Measurements from ENCODE around the gene CCDC24. TPM values are rescaled to one million over a fixed set of nuclear protein-coding genes. Genes with fewer than 3 reads are reported as not detected.
A peak's percentile ranks its signal among the peaks of the same experiment; 100 is the strongest.

Gene CCDC24
- total and polyA plus RNA-seq, 8 donors: 3.9 to 45.9 (median 6.5) TPM

GRCh38 chr1:43997295-43997999 is 6.0 kb downstream of the CCDC24 start:
- Histone ChIP-seq H3K36me3 (no peaks in the 10 kb centered on the region), H3K27ac (no peak overlapping the region), H3K9me3 (no peaks in the 10 kb centered on the region), H3K4me1 (peaks cover 0 to 3% (median 0%) of the 10 kb centered on the region in 3 donors), H3K4me3 (no peak overlapping the region), H3K27me3 (no peaks in the 10 kb centered on the region)
- FAIRE-seq (no peak), DNase-seq (peak in 1 of 6 donors; percentile 67), ATAC-seq (peak in 3 of 4 donors; percentile 29 to 70 (median 64))
- intact Hi-C loops (cut with DNase I): no loop called here
- TF ChIP-seq, protein P1, sequence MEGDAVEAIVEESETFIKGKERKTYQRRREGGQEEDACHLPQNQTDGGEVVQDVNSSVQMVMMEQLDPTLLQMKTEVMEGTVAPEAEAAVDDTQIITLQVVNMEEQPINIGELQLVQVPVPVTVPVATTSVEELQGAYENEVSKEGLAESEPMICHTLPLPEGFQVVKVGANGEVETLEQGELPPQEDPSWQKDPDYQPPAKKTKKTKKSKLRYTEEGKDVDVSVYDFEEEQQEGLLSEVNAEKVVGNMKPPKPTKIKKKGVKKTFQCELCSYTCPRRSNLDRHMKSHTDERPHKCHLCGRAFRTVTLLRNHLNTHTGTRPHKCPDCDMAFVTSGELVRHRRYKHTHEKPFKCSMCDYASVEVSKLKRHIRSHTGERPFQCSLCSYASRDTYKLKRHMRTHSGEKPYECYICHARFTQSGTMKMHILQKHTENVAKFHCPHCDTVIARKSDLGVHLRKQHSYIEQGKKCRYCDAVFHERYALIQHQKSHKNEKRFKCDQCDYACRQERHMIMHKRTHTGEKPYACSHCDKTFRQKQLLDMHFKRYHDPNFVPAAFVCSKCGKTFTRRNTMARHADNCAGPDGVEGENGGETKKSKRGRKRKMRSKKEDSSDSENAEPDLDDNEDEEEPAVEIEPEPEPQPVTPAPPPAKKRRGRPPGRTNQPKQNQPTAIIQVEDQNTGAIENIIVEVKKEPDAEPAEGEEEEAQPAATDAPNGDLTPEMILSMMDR (IDR thresholded peaks at IDR 0.05): no peak
- 67 to 69% methylated on average over 22 of the region's 22 CpGs for WGBS, 2 donors

DNA sequence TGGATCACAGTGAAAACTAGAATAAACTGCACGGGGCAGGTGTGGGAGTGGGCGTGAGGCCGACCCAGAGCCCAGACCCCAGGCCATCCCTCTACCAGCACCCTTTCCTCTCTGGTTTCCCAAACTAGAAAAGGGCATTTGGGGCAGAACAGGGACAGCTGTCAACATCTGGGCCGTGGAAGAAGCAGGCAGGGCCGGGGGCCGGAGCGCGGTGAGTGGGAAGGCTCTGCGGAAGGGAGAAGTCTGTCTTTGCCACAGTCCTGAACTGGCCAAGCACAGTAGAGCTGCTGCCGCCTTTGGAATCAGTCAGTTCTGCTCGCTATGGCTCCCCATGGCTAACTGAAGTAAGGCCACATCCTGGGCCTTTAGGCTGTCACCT is 6.6 kb downstream of the CCDC24 start:
- peak in 1 of 6 donors; percentile 61 for DNase-seq

GRCh38 chr1:43999455-43999854 is 8.1 kb downstream of the CCDC24 start:
- ATAC-seq (no peak), FAIRE-seq (no peak), DNase-seq (no peak)
- H3K4me1 ChIP-seq: no peaks in the 10 kb centered on the region
- H3K9me3 ChIP-seq: no peaks in the 10 kb centered on the region
- H3K36me3 ChIP-seq: no peaks in the 10 kb centered on the region
- no peak overlapping the region for H3K4me3 ChIP-seq
- no peak overlapping the region for H3K27ac ChIP-seq
- H3K27me3 ChIP-seq: no peaks in the 10 kb centered on the region
- TF ChIP-seq, protein P1 (IDR thresholded peaks at IDR 0.05): no peak
- 88 to 92% methylated on average over 8 of the region's 8 CpGs for WGBS, 2 donors
- intact Hi-C loops (cut with DNase I): no loop called here

More for the DNA sequence above, 6.6 kb downstream of the CCDC24 start:
- no peaks in the 10 kb centered on the region for H3K36me3 ChIP-seq
- TF ChIP-seq, protein P1 (IDR thresholded peaks at IDR 0.05): no peak
- H3K9me3 ChIP-seq: no peaks in the 10 kb centered on the region
- ATAC-seq: peak in 1 of 4 donors; percentile 3
- intact Hi-C loops (cut with DNase I): no loop called here
- 81 to 87% methylated on average over 7 to 11 of the region's 11 CpGs for WGBS, 2 donors
- no peaks in the 10 kb centered on the region for H3K27me3 ChIP-seq
- no peak overlapping the region for H3K4me3 ChIP-seq
- FAIRE-seq: no peak
- H3K27ac ChIP-seq: no peak overlapping the region
- H3K4me1 ChIP-seq: no peaks in the 10 kb centered on the region

GRCh38 chr1:44000122-44000665 is 8.8 kb downstream of the CCDC24 start:
- no peak for ATAC-seq
- no peak overlapping the region for H3K27ac ChIP-seq
- intact Hi-C loops (cut with DNase I): loop anchor here in 1 of 3 donors (5.0 kb wide), 1 partner anchor 37 kb away; no protein-coding TSS in a partner anchor

More at GRCh38 chr1:44000122-44000665, 8.8 kb downstream of the CCDC24 start:
- H3K27me3 ChIP-seq: no peaks in the 10 kb centered on the region
- FAIRE-seq: no peak
- no peaks in the 10 kb centered on the region for H3K9me3 ChIP-seq
- no peak overlapping the region for H3K4me3 ChIP-seq
- WGBS, 2 donors: 69 to 80% methylated on average over 8 of the region's 8 CpGs
- H3K36me3 ChIP-seq: no peaks in the 10 kb centered on the region
- H3K4me1 ChIP-seq: no peaks in the 10 kb centered on the region
- TF ChIP-seq, protein P1 (IDR thresholded peaks at IDR 0.05): no peak
- no peak for DNase-seq

All from pancreas (tissue), 10 donors.